PFSK-1 (cell line): Measurements from ENCODE around the gene CADM2.
A peak's percentile ranks its signal among the peaks of the same experiment; 100 is the strongest.

Source experiments
- POLR2AphosphoS5 ChIP-seq: IDR thresholded peaks from 2 replicates; pipeline ENCODE4 v1.6.1; 2012; ENCODE audit warnings: low read depth, mild to moderate bottlenecking, control low read depth, low read length, moderate library complexity
- SIN3A ChIP-seq: IDR thresholded peaks from 2 replicates; pipeline ENCODE4 v1.6.1; 2012; ENCODE audit warnings: mild to moderate bottlenecking, low read length, moderate library complexity, borderline replicate concordance; ENCODE audit not compliant: insufficient read depth
- TF ChIP-seq, protein P1 (sequence below), 2 experiments: IDR thresholded peaks; 2 replicates each; pipeline versions ENCODE4 v1.6.1 to v1.8.0; 2011 to 2012; ENCODE audit warnings: low read depth in 2 of 2, low read length in 2 of 2, control low read depth in 1 of 2, inconsistent platforms in 1 of 2, mild to moderate bottlenecking in 1 of 2, moderate library complexity in 1 of 2; ENCODE audit not compliant: insufficient read depth in 1 of 2

DNA sequence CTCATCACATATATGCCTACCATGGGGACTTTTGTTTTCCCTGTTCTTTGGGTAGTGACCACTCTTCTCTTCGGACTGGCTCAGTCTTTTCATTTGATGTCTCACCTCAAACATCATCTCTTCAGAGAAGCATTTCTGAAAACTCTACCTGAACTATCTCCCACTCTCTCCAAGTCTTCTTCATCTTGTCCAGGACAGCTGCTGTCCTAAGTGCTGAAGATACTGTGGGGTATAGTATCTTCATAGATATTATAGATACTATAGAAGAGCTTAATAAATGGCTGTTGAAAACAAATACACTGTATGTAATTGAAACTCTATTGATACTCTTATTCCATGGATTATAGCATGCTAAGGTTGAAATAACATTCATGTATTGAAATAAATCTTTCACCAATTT lies 672.3 kb downstream of the CADM2 start:
- TF ChIP-seq, protein P1, sequence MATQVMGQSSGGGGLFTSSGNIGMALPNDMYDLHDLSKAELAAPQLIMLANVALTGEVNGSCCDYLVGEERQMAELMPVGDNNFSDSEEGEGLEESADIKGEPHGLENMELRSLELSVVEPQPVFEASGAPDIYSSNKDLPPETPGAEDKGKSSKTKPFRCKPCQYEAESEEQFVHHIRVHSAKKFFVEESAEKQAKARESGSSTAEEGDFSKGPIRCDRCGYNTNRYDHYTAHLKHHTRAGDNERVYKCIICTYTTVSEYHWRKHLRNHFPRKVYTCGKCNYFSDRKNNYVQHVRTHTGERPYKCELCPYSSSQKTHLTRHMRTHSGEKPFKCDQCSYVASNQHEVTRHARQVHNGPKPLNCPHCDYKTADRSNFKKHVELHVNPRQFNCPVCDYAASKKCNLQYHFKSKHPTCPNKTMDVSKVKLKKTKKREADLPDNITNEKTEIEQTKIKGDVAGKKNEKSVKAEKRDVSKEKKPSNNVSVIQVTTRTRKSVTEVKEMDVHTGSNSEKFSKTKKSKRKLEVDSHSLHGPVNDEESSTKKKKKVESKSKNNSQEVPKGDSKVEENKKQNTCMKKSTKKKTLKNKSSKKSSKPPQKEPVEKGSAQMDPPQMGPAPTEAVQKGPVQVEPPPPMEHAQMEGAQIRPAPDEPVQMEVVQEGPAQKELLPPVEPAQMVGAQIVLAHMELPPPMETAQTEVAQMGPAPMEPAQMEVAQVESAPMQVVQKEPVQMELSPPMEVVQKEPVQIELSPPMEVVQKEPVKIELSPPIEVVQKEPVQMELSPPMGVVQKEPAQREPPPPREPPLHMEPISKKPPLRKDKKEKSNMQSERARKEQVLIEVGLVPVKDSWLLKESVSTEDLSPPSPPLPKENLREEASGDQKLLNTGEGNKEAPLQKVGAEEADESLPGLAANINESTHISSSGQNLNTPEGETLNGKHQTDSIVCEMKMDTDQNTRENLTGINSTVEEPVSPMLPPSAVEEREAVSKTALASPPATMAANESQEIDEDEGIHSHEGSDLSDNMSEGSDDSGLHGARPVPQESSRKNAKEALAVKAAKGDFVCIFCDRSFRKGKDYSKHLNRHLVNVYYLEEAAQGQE (IDR thresholded peaks at IDR 0.05; ENCODE audit: insufficient read depth in 1 of 2, low read depth in 2 of 2, low read length in 2 of 2): peak in 1 of 2 experiments; percentile 81; a peak in 2 of 4 replicates
- TF ChIP-seq SIN3A: no peak
- no peak for TF ChIP-seq POLR2AphosphoS5
